NCI-H1417 treated with DMSO at 0.1 percent for 48 hours (cell line): Measurements from ENCODE around the gene KRTAP1-4.
A peak's percentile ranks its signal among the peaks of the same experiment; 100 is the strongest.
"Not testable (repeated sequence)": the region's sequence is repeated elsewhere in the genome, so short reads cannot be mapped to it uniquely, and the experiment has no call there.

ENCODE experiments used
- DNase-seq: peaks from one replicate; lab custom pipeline; 2025; lab: John Stamatoyannopoulos, UW

KRTAP1-4 gene

DNA sequence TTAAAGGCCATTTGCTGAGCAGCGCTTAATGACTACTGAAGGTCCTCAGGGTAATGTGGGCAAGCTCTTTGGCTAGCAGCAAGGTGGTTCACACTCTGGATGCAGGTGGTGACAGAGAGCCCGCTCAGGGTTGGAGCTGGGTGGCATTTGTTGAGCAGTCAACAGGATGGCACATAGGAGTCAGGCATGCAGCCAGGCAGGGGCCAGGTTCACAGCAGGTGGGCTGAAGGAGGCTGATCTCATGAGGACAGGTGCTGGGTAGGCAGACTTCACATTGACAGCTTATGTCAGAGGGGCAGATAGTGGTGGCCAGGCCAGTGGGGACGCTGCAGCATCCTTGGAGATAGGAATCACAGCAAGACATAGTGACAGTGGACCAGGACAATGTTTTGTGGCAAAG is 25.6 kb downstream of the KRTAP1-4 start:
- DNase-seq: no peak

DNA sequence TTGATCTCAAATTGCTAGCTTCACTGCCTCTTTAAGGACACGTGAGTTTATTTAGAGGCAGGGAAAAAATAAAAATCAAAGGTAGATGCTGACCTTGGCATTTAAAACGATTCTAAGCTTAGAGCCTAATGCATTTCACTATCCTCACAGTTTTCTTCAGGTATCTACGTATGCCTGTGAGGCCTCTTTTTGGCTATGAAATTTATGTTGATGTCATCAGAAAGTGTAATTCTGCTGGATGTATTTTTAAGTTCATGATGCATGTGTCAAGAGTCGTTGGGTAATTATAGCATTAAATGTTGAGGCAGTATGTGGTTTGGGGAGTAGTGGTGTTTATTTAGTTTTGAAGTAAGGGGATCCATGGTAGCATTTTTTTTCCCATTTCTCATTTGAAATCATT is 26.1 kb downstream of the KRTAP1-4 start:
- no peak for DNase-seq

DNA sequence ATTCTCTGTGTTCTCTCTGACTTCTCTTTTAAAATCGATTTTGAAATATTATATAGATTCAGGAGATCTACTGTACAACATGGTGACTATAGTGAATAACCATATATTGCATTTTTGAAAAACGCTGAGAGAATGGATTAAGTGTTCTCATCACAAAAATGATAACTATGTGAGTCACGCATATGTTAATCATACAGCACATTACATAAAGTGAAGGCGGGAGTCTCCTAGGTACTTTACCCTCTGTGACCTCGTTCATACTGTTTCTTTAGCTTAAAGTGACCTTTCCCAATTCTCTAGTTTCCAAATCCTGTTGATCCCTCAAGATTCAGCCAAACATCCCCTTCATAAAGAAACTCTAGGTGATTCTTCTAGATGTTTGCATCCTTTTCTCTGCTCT is 27.2 kb downstream of the KRTAP1-4 start:
- DNase-seq: no peak

DNA sequence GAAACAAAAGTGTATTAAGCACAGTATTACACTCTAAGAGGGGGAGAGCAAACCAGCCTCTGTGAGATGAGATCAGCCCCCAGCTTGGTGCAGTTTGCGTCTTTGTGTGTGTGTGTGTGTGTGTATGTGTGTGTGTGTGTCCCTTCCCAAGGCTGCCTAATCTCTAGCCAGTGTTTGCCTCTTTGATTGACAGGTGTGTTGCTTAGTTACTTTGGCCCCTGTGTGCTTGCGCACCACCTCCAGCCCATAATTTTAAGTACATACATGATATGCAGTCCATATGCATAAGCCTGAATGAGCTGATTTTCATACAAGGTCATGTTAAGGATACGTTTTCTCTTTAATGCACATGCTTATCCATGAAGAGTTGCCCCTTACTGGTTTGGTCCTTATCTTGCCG is 28.2 kb downstream of the KRTAP1-4 start:
- DNase-seq: no peak

DNA sequence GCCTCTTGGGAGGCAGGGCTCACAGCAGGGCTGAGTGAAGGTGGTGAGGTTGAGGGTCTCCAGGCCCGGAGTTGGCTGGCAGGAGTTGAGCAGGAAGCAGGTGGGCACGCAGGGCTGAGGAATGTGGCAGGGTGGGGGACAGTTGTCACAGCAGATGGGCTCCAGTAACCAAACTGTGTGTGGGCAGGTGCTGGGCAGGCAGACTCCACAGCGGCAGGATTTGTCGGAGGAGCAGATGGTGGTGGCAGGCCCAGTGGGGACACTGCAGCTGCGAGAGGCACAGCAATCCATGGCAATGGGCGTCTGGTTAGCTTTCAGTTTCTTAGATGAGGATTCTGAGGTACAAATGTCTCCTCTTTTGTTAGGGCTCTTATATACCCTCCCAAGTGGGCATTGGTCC is 30.4 kb downstream of the KRTAP1-4 start, which contains the start of gene KRTAP3-2:
Gene KRTAP3-2, minus strand, starts transcription at position 344 of the 400 bp plus-strand sequence. Its CDS starts 53 bp downstream, at position 291.
- not testable (repeated sequence) for DNase-seq

DNA sequence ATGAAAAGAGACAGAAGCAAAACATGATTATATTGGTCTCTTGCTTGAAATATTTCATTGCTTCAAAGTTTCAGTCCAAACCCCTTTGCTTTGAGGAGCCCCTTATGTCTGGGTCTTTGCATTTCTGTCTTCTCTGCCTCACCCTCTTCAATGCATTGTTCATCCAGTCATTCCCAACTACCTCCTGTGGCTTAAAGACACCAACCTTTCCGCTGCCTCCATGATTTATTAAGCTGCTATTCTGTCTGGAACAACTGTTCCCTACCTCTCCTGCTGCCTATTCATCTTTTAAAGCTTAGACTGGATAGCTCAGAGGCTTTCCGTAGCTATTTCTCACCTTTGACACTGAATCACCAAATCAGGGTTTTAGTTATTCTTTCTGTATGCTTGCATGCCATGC is 32.6 kb downstream of the KRTAP1-4 start:
- DNase-seq: no peak

DNA sequence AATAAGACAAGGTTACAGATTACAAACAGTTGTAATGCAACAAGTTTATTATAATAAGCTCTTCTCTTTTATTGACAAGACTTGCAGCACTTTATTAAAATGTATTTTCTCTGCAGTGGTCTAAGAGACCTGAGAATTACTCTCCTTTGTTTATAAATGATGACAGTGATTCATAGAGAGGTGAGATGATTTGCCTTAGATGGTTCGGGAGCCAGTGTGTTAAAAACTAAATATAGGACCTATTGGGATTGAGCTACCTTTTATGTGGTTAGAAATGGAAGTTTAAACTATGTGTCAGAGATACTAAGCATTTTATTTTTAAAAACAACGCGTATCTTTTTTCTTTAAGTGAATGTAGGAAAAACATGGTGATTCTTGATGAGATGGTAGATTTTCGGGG is 33.2 kb downstream of the KRTAP1-4 start:
- no peak for DNase-seq

DNA sequence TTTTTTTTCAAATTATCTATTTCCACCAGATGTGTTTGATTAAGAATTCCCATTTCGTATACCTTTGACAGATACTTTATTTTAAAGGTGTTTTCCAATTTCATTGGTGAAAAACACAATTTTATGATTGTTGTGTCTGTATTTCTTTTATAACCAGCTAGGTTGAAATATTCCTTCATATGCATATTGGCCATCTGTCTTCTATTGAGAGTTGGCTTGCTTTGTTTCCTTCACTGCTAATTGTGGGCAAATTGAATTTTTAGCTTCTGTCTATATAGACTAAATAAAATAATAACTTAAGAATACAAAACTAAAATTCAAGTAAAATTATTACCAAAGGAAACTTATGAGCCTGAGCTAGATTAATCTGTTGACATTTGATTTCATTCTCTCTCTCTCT is 34.9 kb downstream of the KRTAP1-4 start:
- DNase-seq: no peak

DNA sequence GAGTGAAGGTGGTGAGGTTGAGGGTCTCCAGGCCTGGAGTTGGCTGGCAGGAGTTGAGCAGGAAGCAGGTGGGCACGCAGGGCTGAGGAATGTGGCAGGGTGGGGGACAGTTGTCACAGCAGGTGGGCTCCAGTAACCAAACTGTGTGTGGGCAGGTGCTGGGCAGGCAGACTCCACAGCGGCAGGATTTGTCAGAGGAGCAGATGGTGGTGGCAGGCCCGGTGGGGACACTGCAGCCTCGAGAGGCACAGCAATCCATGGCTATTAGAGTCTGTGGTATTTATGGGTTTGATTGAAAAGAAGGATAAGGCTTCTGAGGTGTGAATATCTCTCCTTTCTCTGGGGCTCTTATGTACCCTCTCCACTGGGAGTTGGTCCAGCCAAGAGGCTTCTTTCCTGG is 36.2 kb downstream of the KRTAP1-4 start, which contains the start of gene KRTAP3-3:
Gene KRTAP3-3, minus strand, starts transcription at position 326 of the 400 bp plus-strand sequence. Its CDS starts 67 bp downstream, at position 259.
- peak; percentile 41 for DNase-seq

DNA sequence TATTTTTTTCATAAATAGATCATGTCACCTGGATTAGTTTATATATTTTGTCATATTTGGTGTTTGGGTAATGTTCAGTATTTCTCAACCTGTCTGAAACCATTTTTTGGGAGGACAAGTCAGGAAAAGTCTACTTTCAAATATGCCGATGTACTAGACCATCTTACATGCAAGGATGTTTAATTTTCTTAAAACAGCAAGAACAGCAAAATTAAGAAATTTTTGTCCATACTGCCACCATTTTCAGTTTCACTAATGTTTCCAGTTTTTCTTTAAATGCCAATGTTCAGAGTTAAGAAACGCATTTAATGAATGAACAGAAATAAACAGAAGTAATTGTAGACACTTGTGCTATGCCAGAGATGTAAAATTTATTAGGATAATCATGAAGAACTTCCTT is 36.9 kb downstream of the KRTAP1-4 start:
- DNase-seq: no peak

DNA sequence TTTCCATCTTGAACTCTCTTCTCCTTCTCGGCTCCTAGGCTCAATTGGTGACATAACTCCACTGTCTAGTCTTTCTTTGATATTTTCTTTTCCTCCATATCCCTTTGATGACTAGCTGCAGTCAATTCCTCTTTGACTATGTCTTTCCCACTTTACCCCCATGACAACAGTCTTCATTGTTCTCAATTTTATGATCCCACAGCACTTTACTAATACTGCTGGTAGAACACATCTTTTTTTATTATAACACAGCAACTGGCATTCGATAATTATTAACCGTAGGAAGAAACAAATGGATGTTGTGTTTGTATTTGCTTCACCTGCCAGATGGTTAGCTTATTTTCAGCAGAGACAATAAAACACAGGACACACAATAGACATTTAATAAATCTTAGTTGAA is 37.3 kb downstream of the KRTAP1-4 start:
- no peak for DNase-seq

DNA sequence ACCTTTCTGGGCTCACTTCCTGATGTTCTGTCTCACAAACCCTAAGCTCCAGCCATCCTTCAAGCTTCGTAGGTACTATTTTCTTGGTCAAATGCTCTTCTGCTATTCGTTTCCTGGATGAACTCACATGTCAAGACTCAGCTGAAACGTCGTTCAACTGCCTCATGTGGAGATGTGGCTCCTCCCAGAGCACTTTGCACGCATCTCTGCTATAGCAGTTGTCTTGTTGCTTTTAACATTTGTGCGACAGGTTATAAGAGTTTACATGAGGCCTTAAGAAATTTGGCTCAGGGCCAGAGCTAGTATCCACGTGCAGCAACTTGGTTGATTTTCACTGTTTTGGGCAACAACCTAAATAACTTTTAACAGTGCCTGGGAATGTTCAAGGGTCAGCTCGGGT is 43.1 kb downstream of the KRTAP1-4 start:
- no peak for DNase-seq

DNA sequence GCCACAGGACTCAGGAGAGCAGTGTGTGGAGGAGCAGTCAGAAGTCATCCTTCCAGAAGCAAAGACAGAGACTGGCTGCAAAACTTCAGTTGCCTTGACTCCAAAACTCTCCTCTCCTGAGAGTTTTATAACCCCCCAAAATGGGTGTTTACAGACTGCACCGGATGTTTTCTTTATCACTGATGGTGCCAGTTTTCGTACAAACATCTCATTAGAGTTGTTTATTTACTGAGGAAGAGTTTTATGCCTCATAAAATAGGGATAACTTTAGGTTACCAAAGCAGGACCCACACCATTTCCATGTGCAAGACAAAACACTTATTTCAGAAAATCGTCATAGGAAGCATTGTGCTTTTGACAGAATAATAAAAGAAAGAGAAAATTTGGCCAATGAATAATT is 45.8 kb downstream of the KRTAP1-4 start, which contains the start of gene KRT40:
Gene KRT40, minus strand, starts transcription at position 101 of the 400 bp plus-strand sequence. Its CDS starts 53 bp downstream, at position 48.
- DNase-seq: no peak

DNA sequence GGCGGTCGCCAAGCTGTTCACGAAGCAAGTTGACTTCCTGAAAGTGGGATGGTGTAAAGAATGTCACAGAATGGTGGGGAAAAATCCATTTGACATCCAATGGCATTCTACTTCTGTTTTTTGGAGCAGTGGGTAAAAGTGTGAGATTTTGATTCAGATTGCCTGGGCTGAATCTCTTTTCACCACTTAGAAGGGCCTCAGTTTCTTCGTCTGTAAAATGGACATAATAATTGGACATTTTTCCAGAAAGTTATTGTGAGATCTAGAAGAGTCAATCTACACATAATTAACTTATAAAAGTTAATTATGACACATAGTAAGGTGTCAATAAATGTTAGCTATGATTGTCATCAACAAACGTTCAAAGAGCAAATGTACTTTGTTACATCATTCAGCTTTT is 48.9 kb downstream of the KRTAP1-4 start:
- DNase-seq: no peak

DNA sequence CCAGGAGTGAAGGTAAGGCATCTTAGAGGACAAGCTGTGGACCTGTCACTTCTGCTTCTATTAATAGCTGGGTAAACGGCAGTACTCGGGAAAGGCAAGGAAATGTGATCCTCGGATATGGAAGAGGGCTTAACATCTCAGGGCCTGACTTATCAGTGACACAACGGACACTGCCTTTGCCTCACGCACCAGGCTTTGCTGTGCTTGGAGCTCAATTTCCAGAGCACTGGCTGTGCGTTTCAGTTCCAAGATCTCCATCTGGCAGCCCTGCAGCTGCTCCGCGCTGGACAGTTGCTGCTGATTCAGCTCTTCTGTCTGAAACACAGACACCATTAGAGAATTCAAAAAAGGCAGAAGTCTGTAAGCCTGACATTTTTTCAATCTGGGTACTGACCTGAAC is 49.4 kb downstream of the KRTAP1-4 start:
- DNase-seq: no peak

DNA sequence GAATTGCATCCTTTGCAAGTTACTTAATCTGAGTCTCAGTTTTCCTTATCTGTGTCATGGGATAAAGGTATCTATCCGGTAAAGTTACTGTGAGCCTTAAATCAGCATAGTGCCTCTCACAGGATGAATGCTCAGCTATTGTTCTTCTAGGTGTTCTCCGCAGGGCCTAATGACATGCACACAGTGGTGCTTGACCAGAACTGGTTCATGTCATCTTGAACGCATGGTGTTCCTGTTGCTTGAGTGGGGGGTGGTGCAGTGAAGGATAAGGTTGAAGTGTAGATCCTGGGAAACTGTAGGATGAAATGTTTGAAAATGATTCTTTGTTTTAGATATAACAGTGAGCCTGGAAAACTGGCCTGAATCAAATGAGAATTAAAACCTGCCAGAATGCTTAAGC is 49.9 kb downstream of the KRTAP1-4 start:
- no peak for DNase-seq
